Measurements from ENCODE around the gene MLLT6. TPM values are rescaled to one million over a fixed set of nuclear protein-coding genes. Genes with fewer than 3 reads are reported as not detected.
A peak's percentile ranks its signal among the peaks of the same experiment; 100 is the strongest.

The MLLT6 gene
- total RNA-seq, 4 donors from 2014 or later = 69.2 to 297 (median 190) TPM

DNA sequence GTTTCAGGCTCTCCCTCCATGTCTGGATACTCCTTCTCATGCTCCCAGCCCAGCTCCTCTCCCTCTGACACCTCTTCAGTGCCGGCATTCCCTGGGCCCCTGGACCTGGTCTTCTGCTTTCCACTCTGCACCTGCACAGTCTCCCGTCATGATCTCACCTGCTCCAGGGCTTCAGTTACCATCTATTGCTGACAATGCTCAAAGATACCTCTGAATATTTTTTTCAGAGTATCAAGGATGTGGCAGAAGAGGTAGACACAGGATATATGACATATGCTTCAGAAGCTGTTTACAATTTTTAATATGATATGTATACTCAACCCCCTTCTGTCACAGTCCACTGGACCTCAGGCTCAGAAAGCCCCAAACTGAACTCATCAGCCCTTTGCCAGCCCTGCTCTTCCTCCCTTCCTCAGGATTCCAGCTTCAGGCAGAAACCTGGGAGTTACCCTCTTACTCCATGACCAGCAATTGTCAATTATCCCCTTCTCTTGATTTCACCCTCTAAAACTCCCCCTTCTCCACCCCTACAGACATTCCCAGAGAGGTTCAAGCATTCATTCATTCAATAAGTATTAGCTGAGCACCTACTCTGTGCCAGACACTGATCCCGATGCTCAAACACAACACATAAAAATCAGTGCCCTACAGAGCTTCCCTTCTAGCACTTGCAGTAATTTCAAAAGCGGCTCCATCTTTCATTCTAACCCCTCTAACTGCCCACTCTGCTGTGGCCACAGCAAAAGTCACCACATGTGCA lies 7.8 kb upstream of the MLLT6 start:
- H3K9me3 ChIP-seq = no peaks in the 10 kb centered on the region
- H3K36me3 ChIP-seq = no peaks in the 10 kb centered on the region
- H3K27ac ChIP-seq = no peak overlapping the region
- H3K4me3 ChIP-seq = no peak overlapping the region
- no peak for DNase-seq
- H3K27me3 ChIP-seq = no peaks in the 10 kb centered on the region
- TF ChIP-seq, protein P1, sequence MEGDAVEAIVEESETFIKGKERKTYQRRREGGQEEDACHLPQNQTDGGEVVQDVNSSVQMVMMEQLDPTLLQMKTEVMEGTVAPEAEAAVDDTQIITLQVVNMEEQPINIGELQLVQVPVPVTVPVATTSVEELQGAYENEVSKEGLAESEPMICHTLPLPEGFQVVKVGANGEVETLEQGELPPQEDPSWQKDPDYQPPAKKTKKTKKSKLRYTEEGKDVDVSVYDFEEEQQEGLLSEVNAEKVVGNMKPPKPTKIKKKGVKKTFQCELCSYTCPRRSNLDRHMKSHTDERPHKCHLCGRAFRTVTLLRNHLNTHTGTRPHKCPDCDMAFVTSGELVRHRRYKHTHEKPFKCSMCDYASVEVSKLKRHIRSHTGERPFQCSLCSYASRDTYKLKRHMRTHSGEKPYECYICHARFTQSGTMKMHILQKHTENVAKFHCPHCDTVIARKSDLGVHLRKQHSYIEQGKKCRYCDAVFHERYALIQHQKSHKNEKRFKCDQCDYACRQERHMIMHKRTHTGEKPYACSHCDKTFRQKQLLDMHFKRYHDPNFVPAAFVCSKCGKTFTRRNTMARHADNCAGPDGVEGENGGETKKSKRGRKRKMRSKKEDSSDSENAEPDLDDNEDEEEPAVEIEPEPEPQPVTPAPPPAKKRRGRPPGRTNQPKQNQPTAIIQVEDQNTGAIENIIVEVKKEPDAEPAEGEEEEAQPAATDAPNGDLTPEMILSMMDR (IDR thresholded peaks at IDR 0.05) = no peak
- no peak for TF ChIP-seq POLR2A (IDR thresholded peaks at IDR 0.05)
- peaks cover 0 to 28% (median 4%) of the 10 kb centered on the region in 4 donors for H3K4me1 ChIP-seq

DNA sequence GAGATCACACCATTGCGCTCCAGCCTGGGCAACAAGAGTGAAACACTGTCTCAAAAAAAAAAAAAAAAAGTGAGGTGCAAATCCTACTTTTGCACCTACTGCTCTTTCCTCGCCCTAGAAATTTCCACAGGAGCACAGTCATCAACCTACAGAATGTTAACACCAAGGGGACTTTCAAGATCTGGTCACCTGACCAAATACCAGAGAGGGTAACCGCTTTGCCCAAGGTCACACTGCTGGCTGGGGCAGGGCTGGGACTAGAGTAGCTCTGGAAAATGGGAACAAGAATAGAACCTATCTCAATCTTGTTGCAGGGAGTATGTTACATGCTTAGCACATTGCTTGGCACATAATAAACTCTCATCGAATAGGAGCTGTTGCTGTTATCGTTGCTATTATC lies 6.3 kb upstream of the MLLT6 start:
- no peaks in the 10 kb centered on the region for H3K9me3 ChIP-seq
- H3K4me3 ChIP-seq = no peak overlapping the region
- H3K27ac ChIP-seq = no peak overlapping the region
- TF ChIP-seq, protein P1 (IDR thresholded peaks at IDR 0.05) = no peak
- TF ChIP-seq POLR2A (IDR thresholded peaks at IDR 0.05) = no peak
- peaks cover 0 to 24% (median 4%) of the 10 kb centered on the region in 4 donors for H3K4me1 ChIP-seq
- H3K36me3 ChIP-seq = no peaks in the 10 kb centered on the region
- no peak for DNase-seq
- no peaks in the 10 kb centered on the region for H3K27me3 ChIP-seq

DNA sequence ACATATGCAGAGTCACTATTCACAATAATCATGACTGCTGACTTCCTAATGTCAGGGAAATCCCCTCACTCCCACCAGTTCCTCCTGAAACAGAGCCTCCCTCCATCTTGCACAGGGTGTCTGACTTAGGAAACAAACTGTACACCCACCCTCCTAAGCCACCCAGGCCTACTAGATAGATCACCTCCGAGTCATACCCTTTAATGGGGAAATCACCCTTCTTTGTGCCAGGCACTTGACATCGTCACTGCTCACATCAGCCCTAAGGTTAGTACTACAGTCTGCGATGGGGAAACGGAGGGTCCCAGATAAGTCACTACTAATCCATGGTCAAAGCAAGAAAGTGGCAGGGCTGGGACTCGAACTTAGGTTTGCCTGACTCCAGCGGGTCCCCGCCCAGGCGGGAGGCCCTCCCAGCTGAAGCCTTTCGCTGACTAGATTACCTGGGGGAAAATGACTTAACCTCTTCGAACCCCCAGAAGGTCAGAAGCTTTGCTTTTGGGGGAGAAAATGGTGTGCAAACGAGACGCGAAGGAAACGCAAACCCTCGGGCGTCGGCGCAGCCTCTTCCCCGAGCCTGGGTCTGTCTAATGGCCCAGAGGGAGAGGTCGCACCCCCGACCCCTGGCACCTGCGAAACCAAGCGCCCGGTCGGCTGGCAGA lies 3.4 kb upstream of the MLLT6 start:
- peak overlapping the region; percentile 87 to 97 (median 94) for H3K4me3 ChIP-seq
- peak overlapping the region; percentile 89 to 99 (median 97) for H3K27ac ChIP-seq
- H3K9me3 ChIP-seq = no peaks in the 10 kb centered on the region
- DNase-seq = peak in 2 of 3 donors; percentile 50 to 64
- no peaks in the 10 kb centered on the region for H3K27me3 ChIP-seq
- peaks cover 0 to 18% (median 4%) of the 10 kb centered on the region in 4 donors for H3K4me1 ChIP-seq
- TF ChIP-seq POLR2A (IDR thresholded peaks at IDR 0.05) = no peak
- TF ChIP-seq, protein P1 (IDR thresholded peaks at IDR 0.05) = no peak
- H3K36me3 ChIP-seq = no peaks in the 10 kb centered on the region

DNA sequence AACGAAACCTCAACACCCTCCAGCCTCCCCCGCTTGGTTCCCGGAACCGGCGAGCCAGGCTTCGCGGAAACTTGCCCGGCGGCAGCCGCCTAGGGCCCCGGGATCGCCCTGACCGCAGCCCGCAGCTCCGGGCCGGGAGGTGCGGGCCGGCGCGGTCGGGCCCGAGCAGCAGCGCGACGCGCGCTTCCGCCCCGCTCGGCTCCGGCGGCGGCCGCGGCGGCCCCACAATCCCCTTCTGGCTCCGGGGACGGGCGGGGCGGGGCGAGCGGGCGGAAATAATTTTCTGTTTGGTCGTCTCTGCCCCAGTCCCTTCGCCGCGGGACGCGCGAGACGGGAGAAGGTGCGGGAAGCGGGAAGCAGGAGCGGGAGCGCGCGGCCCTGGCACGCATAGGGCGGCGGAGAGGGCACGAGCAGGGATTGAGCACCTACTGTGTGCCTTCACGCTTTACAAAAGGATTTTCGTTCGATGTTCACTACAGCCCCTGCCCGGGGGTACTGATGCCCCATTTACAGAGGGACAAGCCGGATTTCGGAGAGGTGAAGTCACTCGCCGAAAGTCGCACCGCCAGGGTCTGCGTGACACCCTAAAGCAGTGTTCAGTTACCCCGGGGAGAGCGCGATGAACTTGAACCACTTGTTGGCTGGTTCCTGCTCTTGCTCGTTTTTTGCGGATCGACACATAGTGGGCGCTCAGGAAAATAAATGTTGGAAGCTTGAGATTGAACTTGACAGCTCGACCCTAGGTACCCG lies 2.7 kb upstream of the MLLT6 start:
- DNase-seq = peak; percentile 85 to 94 (median 94)
- Histone ChIP-seq H3K4me3 (peak overlapping the region; percentile 87 to 97 (median 94)), H3K4me1 (peaks cover 0 to 25% (median 4%) of the 10 kb centered on the region in 4 donors), H3K27me3 (no peaks in the 10 kb centered on the region), H3K9me3 (no peaks in the 10 kb centered on the region), H3K36me3 (peaks cover 0 to 3% (median 0%) of the 10 kb centered on the region in 3 donors), H3K27ac (peak overlapping the region; percentile 89 to 99 (median 97))
- TF ChIP-seq, protein P1 (IDR thresholded peaks at IDR 0.05) = peak in 1 of 6 experiments; percentile 1
- TF ChIP-seq POLR2A (IDR thresholded peaks at IDR 0.05) = peak; percentile 83 to 85

DNA sequence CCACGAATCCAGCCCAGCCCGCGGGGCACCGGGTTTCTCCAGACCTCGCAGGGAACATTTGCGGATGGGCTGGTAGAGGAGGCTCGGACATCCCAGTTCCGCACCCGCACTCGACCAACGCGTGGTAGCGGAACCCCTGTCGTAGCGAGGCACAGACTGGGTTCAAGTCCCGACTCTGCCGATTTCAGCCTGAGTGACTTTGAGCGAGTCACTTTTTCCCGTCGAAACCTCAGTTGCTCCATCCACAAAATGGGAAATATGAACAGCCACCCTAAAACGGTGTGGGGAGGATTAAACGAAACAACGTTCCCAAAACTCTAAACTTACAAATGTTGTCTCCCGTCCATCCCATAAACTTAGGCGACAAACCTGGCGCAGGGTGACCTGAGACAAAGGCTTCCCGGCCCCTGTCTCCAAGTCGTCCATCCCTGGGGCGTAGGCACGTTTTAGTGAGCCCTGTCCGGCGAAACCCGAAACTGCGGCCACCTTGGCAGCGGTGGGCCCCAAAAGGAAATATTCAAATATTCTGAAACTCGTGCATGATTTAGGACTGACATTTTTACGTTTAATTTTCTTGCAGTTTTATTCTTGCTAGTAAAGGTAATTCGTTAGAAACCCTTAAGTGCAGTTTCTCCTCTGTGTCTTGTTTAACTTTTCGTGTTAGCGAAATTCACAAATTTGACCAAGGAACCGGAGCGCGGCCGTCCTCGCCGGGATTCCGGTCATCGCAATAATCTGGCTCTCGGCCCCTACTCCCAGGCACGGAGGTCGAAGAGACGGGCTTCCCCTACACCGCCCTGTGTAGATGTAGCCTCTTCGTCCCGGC lies 1.9 kb upstream of the MLLT6 start:
- H3K4me3 ChIP-seq = peak overlapping the region; percentile 87 to 97 (median 94)
- no peak for TF ChIP-seq POLR2A (IDR thresholded peaks at IDR 0.05)
- TF ChIP-seq, protein P1 (IDR thresholded peaks at IDR 0.05) = no peak
- H3K4me1 ChIP-seq = peaks cover 0 to 29% (median 4%) of the 10 kb centered on the region in 4 donors
- H3K9me3 ChIP-seq = no peaks in the 10 kb centered on the region
- H3K27me3 ChIP-seq = no peaks in the 10 kb centered on the region
- H3K27ac ChIP-seq = peak overlapping the region; percentile 89 to 99 (median 97)
- DNase-seq = peak; percentile 56 to 70 (median 68)
- peaks cover 0 to 10% (median 0%) of the 10 kb centered on the region in 3 donors for H3K36me3 ChIP-seq
